Erythroblast (primary cell): ENCODE measurements around the gene RPL28.

Experiments used
- GATA1 ChIP-seq: IDR thresholded peaks from 2 replicates; pipeline ENCODE4 v1.6.1; 2011; ENCODE audit warnings: low read depth, mild to moderate bottlenecking, control low read depth, low read length, moderate library complexity
- POLR2A ChIP-seq: IDR thresholded peaks from 2 replicates; pipeline ENCODE4 v1.6.1; 2011; ENCODE audit warnings: mild to moderate bottlenecking, low read length

- no peak for TF ChIP-seq POLR2A
- TF ChIP-seq GATA1: no peak
Observed at GRCh38 chr19:55360902-55361301, 24.8 kb upstream of the RPL28 start.
